HepG2 (cell line): ENCODE results near the gene LDHB. TPM values are rescaled to one million over a fixed set of nuclear protein-coding genes. Genes with fewer than 3 reads are reported as not detected.

Experiments
- ATAC-seq: fragments of 200-7000 bp; cut with Tn5 transposase; 3 replicates; pipeline ENCODE4 v1.9.1; 2020; ENCODE audit warnings: mild to moderate bottlenecking, moderate library complexity
- BruUV-seq: library from RNA; stranded (reverse); fragments of 400-500 nt; replicated peaks from 2 replicates; lab custom pipeline; 2021; lab: Mats Ljungman, UMichigan
- CTCF ChIA-PET: fragments of 300-600 bp; formaldehyde crosslinking; extraction: SDS; loops from one replicate; lab custom pipeline; 2021; ENCODE audit warnings: low total read pairs, inconsistent platforms, low intra/inter-chr PET ratio; lab: Yijun Ruan, JAX
- POLR2A ChIA-PET: fragments of 350-600 bp; sonication (Branson Sonifier 250); formaldehyde crosslinking; loops from one replicate; lab custom pipeline; 2020; ENCODE audit warnings: antibody characterized with exemption, inconsistent platforms; lab: Yijun Ruan, JAX
- DNase-seq: peaks from one replicate; pipeline ENCODE4 v3.0.0-alpha.2; 2015; ENCODE audit warnings: low spot score
- FAIRE-seq: peaks from 3 replicates; lab custom pipeline; 2011; peaks lifted over from hg19 to GRCh38; lab: Jason Lieb, UNC
- H2AFZ ChIP-seq: one replicate; pipeline ENCODE4 v1.6.1; 2011; ENCODE audit warnings: low read length, inconsistent platforms
- H3K27ac ChIP-seq: fragments of 300-600 bp; 3 replicates; pipeline ENCODE4 v1.8.0; 2011; ENCODE audit warnings: mixed run types, mild to moderate bottlenecking, mixed read lengths, low read length, inconsistent platforms; ENCODE audit not compliant: insufficient read depth; ENCODE audit errors: extremely low read length
- H3K27me3 ChIP-seq, 2 experiments: fragments of 200-600 bp in 1 of 2; 2 replicates in 1 of 2; 3 replicates in 1 of 2; pipeline versions ENCODE4 v1.6.0 to v1.8.0; 2011; ENCODE audit warnings: low read length in 2 of 2, mild to moderate bottlenecking in 2 of 2, moderate library complexity in 2 of 2, inconsistent platforms in 1 of 2; ENCODE audit not compliant: insufficient read depth in 2 of 2, control insufficient read depth in 1 of 2
- H3K36me3 ChIP-seq, 2 experiments: fragments of 200-600 bp in 1 of 2; replicated peaks in 1 of 2; 2 replicates in 1 of 2; 3 replicates in 1 of 2; pipeline versions ENCODE4 v1.5.1 to v1.8.0; 2011; ENCODE audit warnings: low read length in 2 of 2, inconsistent platforms in 1 of 2; ENCODE audit not compliant: insufficient read depth in 2 of 2, control insufficient read depth in 1 of 2
- H3K4me1 ChIP-seq: 2 replicates; pipeline ENCODE4 v1.5.1; 2012; ENCODE audit warnings: low read length, inconsistent platforms; ENCODE audit not compliant: insufficient read depth
- H3K4me2 ChIP-seq: 2 replicates; pipeline ENCODE4 v1.6.0; 2011; ENCODE audit warnings: low read depth, low read length, inconsistent platforms
- H3K4me3 ChIP-seq, 3 experiments: fragments of 200-600 bp in 1 of 3; sonication (generic), shearing (Covaris generic) in 1 of 3; replicated peaks in 1 of 3; 2 replicates each; pipeline ENCODE4 v1.5.1; 2011 to 2016; ENCODE audit warnings: low read length in 3 of 3, inconsistent platforms in 2 of 3, low read depth in 2 of 3, mild to moderate bottlenecking in 2 of 3, control low read depth in 1 of 3, mixed read lengths in 1 of 3; ENCODE audit not compliant: insufficient read depth in 1 of 3
- H3K79me2 ChIP-seq: one replicate; pipeline ENCODE4 v1.6.1; 2011; ENCODE audit warnings: low read length, inconsistent platforms; ENCODE audit not compliant: insufficient read depth
- H3K9ac ChIP-seq: 2 replicates; pipeline ENCODE4 v1.6.0; 2011; ENCODE audit warnings: mild to moderate bottlenecking, low read depth, low read length, inconsistent platforms; ENCODE audit not compliant: insufficient read depth
- H3K9me3 ChIP-seq: 2 replicates; pipeline ENCODE4 v1.5.1; 2012; ENCODE audit warnings: mild to moderate bottlenecking, low read length
- H4K20me1 ChIP-seq: 2 replicates; pipeline ENCODE4 v1.6.0; 2011; ENCODE audit warnings: inconsistent platforms, mild to moderate bottlenecking, low read length, moderate library complexity; ENCODE audit not compliant: insufficient read depth
- ISX ChIP-seq: sonication (generic); formaldehyde crosslinking; conservative IDR thresholded peaks from 2 replicates; pipeline ENCODE4 v1.5.0; 2020; ENCODE audit warnings: missing genetic modification reagents
- KDM5B ChIP-seq: sonication (generic); formaldehyde crosslinking; IDR thresholded peaks from 2 replicates; pipeline ENCODE4 v1.4.0; 2020; ENCODE audit warnings: missing genetic modification reagents, mild to moderate bottlenecking, borderline replicate concordance
- KLF15 ChIP-seq: sonication (generic); formaldehyde crosslinking; IDR thresholded peaks from 2 replicates; pipeline ENCODE4 v1.8.1; 2023; ENCODE audit warnings: borderline replicate concordance, mild to moderate bottlenecking, inconsistent platforms, missing genetic modification reagents, mixed read lengths
- MATR3 ChIP-seq: sonication (generic); formaldehyde crosslinking; IDR thresholded peaks from 2 replicates; pipeline ENCODE4 v1.4.0; 2020; ENCODE audit warnings: missing genetic modification reagents
- MEF2D ChIP-seq: sonication (generic); formaldehyde crosslinking; IDR thresholded peaks from 2 replicates; pipeline ENCODE4 v1.5.1; 2020; ENCODE audit warnings: mild to moderate bottlenecking, missing genetic modification reagents
- PITX1 ChIP-seq: sonication (generic); formaldehyde crosslinking; IDR thresholded peaks from 2 replicates; pipeline ENCODE4 v1.5.1; 2020; ENCODE audit warnings: mild to moderate bottlenecking, missing genetic modification reagents
- RAD51 ChIP-seq: fragments of 450-650 bp; IDR thresholded peaks from 2 replicates; pipeline ENCODE4 v1.6.1; 2016; ENCODE audit warnings: borderline replicate concordance
- RELA ChIP-seq: sonication (generic); formaldehyde crosslinking; IDR thresholded peaks from 2 replicates; pipeline ENCODE4 v1.4.0; 2020; ENCODE audit warnings: missing genetic modification reagents
- SMARCE1 ChIP-seq: fragments of 450-650 bp; IDR thresholded peaks from 2 replicates; pipeline ENCODE4 v1.6.1; 2017; ENCODE audit warnings: borderline replicate concordance
- TRIM24 ChIP-seq: sonication (generic); formaldehyde crosslinking; IDR thresholded peaks from 2 replicates; pipeline ENCODE4 v1.8.0; 2022; ENCODE audit warnings: mild to moderate bottlenecking, missing genetic modification reagents
- ZBTB46 ChIP-seq: sonication (generic); formaldehyde crosslinking; IDR thresholded peaks from 2 replicates; pipeline ENCODE4 v1.4.0; 2020; ENCODE audit warnings: mild to moderate bottlenecking, missing genetic modification reagents, borderline replicate concordance
- ZNF10 ChIP-seq: sonication (generic); formaldehyde crosslinking; IDR thresholded peaks from 2 replicates; pipeline ENCODE4 v1.4.0; 2020; ENCODE audit warnings: mild to moderate bottlenecking, low read depth, missing genetic modification reagents, borderline replicate concordance
- ZNF253 ChIP-seq: sonication (generic); formaldehyde crosslinking; IDR thresholded peaks from 2 replicates; pipeline ENCODE4 v1.8.0; 2022; ENCODE audit warnings: mild to moderate bottlenecking, missing genetic modification reagents, borderline replicate concordance
- ZNF331 ChIP-seq: sonication (generic); formaldehyde crosslinking; IDR thresholded peaks from 2 replicates; pipeline ENCODE4 v1.4.0; 2020; ENCODE audit warnings: missing genetic modification reagents
- ZNF460 ChIP-seq: sonication (generic); formaldehyde crosslinking; IDR thresholded peaks from 2 replicates; pipeline ENCODE4 v1.5.1; 2020; ENCODE audit warnings: missing genetic modification reagents, mild to moderate bottlenecking, borderline replicate concordance
- in situ Hi-C: cut with HindIII; loops from 2 replicates; pipeline ENCODE4 v1.10.0; 2017; ENCODE audit warnings: low pct_unique_long_range_greater_than_20kb; ENCODE audit not compliant: extremely low pct_ligation_motif_present
- intact Hi-C: fragments of 100-400 bp; cut with micrococcal nuclease; formaldehyde crosslinking; loops from one replicate; pipeline ENCODE4 v1.10.0; 2022; ENCODE audit not compliant: unreplicated experiment
- polyA plus RNA-seq, 8 experiments: library from polyadenylated mRNA; depleted of rRNA in 3 of 8; stranded (reverse) in 7 of 8; unstranded in 1 of 8; fragments of >200 nt; fragmentation: Illumina TruSeq in 4 of 8; extraction: Trizol in 4 of 8; gene quantifications; 2 replicates each; pipeline versions ENCODE4 v1.2.1 to v1.2.3, GENCODE V29; 2011 to 2016; ENCODE audit warnings: low read depth in 4 of 8, missing spikeins in 1 of 8, mixed read lengths in 1 of 8; ENCODE audit not compliant: insufficient read depth in 1 of 8
- total RNA-seq, 5 experiments: library from RNA; depleted of rRNA; stranded (reverse); fragments of >200 nt; fragmentation: Illumina TruSeq; extraction: Trizol; gene quantifications; 2 replicates each; pipeline ENCODE4 v1.2.3, GENCODE V29; 2016; ENCODE audit warnings: low read depth in 1 of 5
- TF ChIP-seq, protein P1 (sequence below): sonication (generic); formaldehyde crosslinking; IDR thresholded peaks from 2 replicates; pipeline ENCODE4 v1.5.0; 2020; ENCODE audit warnings: mild to moderate bottlenecking, missing genetic modification reagents
- TF ChIP-seq, protein P2 (sequence below): sonication (generic); formaldehyde crosslinking; IDR thresholded peaks from 2 replicates; pipeline ENCODE4 v1.4.0; 2020; ENCODE audit warnings: mild to moderate bottlenecking, low read depth, missing genetic modification reagents

The LDHB gene
- total and polyA plus RNA-seq, 2 of the 13 experiments (the other 11 are each of a cell fraction or from before 2014, with no cell fraction given) = 0.08 TPM; not detected in 1

DNA sequence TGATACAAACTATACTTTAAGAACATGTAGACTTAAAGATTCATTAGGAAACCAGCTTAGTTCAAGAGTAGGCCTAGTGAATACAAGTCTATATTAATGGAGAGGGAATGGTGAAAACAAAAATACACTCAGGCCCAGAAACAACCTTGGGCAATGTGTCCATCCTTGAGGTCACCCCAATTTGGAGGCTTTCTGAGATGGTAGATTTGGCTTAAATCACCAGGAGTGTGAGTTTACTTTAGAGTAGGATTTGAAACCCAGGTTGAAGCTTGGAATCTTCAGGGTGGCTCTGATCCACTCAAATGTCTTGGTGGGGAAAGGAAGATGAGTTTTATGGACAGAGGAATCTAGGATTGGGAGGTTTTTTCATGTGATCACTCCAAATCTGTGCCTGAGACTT, 10.5 kb downstream of the LDHB start:
- H3K27me3 ChIP-seq = no peaks in the 10 kb centered on the region
- no peaks in the 10 kb centered on the region for H3K79me2 ChIP-seq
- FAIRE-seq (no peak), DNase-seq (no peak), ATAC-seq (no peak)
- H2AFZ ChIP-seq = no peak overlapping the region
- H3K4me2 ChIP-seq = no peak overlapping the region
- no peak overlapping the region for H3K27ac ChIP-seq
- no peak for TF ChIP-seq ISX (CRISPR knock-in tag)
- TF ChIP-seq, protein P1, sequence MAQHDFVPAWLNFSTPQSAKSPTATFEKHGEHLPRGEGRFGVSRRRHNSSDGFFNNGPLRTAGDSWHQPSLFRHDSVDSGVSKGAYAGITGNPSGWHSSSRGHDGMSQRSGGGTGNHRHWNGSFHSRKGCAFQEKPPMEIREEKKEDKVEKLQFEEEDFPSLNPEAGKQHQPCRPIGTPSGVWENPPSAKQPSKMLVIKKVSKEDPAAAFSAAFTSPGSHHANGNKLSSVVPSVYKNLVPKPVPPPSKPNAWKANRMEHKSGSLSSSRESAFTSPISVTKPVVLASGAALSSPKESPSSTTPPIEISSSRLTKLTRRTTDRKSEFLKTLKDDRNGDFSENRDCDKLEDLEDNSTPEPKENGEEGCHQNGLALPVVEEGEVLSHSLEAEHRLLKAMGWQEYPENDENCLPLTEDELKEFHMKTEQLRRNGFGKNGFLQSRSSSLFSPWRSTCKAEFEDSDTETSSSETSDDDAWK (CRISPR knock-in tag) = no peak
- TF ChIP-seq ZNF10 (CRISPR knock-in tag) = no peak
- no peak for TF ChIP-seq ZNF460 (CRISPR knock-in tag)
- TF ChIP-seq KLF15 (CRISPR knock-in tag) = no peak
- no peak for TF ChIP-seq MEF2D (CRISPR knock-in tag)
- no peak for TF ChIP-seq RELA (CRISPR knock-in tag)
- TF ChIP-seq, protein P2, sequence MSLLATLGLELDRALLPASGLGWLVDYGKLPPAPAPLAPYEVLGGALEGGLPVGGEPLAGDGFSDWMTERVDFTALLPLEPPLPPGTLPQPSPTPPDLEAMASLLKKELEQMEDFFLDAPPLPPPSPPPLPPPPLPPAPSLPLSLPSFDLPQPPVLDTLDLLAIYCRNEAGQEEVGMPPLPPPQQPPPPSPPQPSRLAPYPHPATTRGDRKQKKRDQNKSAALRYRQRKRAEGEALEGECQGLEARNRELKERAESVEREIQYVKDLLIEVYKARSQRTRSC = no peak
- no peak for TF ChIP-seq KDM5B (CRISPR knock-in tag)
- TF ChIP-seq TRIM24 (CRISPR knock-in tag) = no peak
- no peak for TF ChIP-seq MATR3
- no peak for TF ChIP-seq SMARCE1
- TF ChIP-seq ZNF331 (CRISPR knock-in tag) = no peak
- no peak for TF ChIP-seq RAD51
- TF ChIP-seq ZBTB46 = no peak
- TF ChIP-seq ZNF253 = no peak
- TF ChIP-seq PITX1 (CRISPR knock-in tag) = no peak
- intact Hi-C loops (no loop called here), in situ Hi-C loops (no loop called here)
- H4K20me1 ChIP-seq = no peaks in the 10 kb centered on the region
- no peak overlapping the region for H3K9ac ChIP-seq
- H3K36me3 ChIP-seq = no peaks in the 10 kb centered on the region
- no peaks in the 10 kb centered on the region for H3K4me1 ChIP-seq
- H3K9me3 ChIP-seq = no peaks in the 10 kb centered on the region
- ChIA-PET POLR2A (no interaction called here), CTCF (no interaction called here)
- no TSS peak for BruUV-seq
- H3K4me3 ChIP-seq = no peak overlapping the region
